HL-60 (cell line): ENCODE results near the gene PGBD5.

Experiments used
- GABPA ChIP-seq: IDR thresholded peaks from 2 replicates; pipeline ENCODE4 v1.6.1; 2012; ENCODE audit warnings: low read depth
- TF ChIP-seq, protein P1 (sequence below): IDR thresholded peaks from one replicate; pipeline ENCODE4 v1.5.1; 2011; ENCODE audit warnings: low read length, control low read depth, inconsistent platforms; ENCODE audit not compliant: insufficient read depth

DNA sequence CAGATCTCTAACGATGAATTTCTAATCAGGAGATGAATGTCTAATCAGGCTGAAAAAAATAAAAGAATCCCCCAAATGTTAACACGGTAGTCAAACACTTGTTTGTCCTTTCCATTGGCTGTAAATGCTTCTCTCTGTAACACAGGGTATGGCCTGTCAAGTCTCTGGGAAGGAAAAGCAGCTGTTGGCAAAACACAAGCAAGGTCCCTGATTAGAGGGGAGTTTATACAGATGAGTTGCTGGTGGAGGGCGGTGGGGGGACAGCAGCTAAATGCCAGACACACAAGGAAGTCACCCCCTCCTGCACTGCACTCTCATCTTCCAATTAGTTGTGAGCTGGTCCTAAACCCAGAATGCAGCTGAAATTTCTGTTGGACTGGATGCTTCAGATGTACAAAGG is 51.0 kb downstream of the PGBD5 start:
- TF ChIP-seq, protein P1, sequence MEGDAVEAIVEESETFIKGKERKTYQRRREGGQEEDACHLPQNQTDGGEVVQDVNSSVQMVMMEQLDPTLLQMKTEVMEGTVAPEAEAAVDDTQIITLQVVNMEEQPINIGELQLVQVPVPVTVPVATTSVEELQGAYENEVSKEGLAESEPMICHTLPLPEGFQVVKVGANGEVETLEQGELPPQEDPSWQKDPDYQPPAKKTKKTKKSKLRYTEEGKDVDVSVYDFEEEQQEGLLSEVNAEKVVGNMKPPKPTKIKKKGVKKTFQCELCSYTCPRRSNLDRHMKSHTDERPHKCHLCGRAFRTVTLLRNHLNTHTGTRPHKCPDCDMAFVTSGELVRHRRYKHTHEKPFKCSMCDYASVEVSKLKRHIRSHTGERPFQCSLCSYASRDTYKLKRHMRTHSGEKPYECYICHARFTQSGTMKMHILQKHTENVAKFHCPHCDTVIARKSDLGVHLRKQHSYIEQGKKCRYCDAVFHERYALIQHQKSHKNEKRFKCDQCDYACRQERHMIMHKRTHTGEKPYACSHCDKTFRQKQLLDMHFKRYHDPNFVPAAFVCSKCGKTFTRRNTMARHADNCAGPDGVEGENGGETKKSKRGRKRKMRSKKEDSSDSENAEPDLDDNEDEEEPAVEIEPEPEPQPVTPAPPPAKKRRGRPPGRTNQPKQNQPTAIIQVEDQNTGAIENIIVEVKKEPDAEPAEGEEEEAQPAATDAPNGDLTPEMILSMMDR = no peak
- no peak for TF ChIP-seq GABPA
